ENCODE data around the gene SRRM1.
A peak's percentile ranks its signal among the peaks of the same experiment; 100 is the strongest.
"Not testable (repeated sequence)": the region's sequence is repeated elsewhere in the genome, so short reads cannot be mapped to it uniquely, and the experiment has no call there.

The SRRM1 gene

DNA sequence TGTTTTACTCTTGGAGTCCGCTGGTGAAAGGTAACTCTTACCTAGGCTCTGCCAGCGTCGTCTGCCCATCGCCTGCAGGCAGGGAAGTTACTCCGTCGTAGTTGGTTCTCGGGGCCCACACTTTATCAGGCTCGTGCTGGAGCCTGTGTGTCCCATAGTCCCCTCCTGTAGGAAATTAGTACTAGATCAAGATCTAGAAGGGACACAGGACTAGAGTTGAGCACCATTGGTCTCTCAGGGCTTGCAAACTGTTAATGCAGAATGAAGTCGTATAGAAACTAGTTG, 940 bp downstream of the SRRM1 start:
- DNase-seq (ENCODE audit: low read depth in 2 of 2) = no peak

GRCh38 chr1:24648919-24649318, 5.8 kb downstream of the SRRM1 start:
- no peak for DNase-seq (ENCODE audit: low read depth in 2 of 2)

DNA sequence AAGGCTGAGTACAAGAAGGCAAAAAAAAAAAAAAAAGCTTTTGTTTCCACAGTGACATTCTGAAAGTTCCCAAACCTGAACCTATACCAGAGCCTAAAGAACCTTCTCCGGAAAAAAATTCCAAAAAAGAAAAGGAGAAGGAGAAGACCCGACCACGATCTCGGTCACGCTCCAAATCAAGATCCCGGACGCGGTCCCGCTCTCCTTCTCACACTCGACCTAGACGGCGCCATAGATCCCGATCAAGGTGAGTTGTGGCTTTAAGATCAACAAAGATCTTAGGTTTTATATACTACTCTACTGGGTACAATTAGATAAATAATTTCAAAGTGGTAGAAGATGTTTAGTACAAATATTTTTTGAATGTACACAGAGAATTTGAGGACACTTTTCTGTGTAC, 9.3 kb downstream of the SRRM1 start:
- DNase-seq (ENCODE audit: low read depth in 2 of 2) = no peak

DNA sequence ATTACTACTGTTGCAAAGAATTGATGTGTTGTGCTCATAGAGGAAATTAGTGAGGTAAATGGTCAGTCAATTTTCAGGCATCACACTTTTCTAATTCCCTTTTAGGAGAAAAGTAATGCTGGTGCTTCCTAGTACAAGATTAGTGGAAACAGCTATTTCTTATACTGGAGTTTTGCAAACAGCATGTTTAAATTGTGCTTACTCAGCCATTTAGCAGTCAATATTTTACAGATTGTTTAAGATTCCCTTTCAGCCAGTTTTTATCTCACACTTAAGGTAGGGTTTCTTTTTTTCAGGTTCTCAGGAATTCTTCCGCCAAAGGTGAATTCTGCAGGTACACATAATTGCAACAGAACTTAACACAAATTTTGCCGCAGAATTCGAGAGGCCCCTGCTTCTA, 10.9 kb downstream of the SRRM1 start:
- no peak for DNase-seq (ENCODE audit: low read depth in 2 of 2)

- DNase-seq (ENCODE audit: low read depth in 2 of 2) = no peak
Measured at GRCh38 chr1:24656046-24656445, 12.9 kb downstream of the SRRM1 start.

GRCh38 chr1:24657781-24658180, 14.7 kb downstream of the SRRM1 start:
- DNase-seq (ENCODE audit: low read depth in 2 of 2) = no peak

DNA sequence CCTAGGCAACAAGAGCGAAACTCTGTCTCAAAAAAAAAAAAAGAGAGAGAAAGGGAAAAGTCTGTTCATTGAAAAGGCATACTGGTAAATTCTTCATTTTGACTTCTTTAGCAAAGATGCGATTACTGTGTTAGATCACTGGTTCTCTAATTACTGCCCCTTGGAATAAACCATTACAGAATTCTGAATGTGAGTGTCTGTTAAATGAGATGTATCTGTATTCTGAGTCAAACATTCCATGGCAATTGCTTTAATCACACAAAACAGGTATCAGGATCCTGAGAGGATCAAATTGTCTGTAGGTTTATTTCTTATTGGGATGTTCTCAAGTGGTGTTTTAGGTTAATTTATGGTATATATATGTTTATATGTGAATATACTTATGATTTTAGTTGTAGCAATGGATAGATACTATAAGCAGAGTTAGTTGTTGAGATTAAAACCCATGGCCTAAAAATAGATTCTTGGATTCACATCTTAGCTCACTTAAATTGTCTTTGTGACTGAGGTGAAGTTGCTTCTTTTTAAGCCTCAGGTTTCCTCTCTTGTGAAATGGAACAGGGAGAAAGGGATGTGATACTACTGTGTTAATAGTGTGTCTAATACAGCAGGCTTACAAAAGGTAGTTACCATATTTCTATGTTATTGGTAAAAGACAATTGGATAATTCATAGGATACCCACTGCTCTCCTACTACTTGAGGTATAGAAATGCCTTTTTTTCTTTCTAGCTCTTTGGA, 16.2 kb downstream of the SRRM1 start:
- no peak for DNase-seq (ENCODE audit: low read depth in 2 of 2)

DNA sequence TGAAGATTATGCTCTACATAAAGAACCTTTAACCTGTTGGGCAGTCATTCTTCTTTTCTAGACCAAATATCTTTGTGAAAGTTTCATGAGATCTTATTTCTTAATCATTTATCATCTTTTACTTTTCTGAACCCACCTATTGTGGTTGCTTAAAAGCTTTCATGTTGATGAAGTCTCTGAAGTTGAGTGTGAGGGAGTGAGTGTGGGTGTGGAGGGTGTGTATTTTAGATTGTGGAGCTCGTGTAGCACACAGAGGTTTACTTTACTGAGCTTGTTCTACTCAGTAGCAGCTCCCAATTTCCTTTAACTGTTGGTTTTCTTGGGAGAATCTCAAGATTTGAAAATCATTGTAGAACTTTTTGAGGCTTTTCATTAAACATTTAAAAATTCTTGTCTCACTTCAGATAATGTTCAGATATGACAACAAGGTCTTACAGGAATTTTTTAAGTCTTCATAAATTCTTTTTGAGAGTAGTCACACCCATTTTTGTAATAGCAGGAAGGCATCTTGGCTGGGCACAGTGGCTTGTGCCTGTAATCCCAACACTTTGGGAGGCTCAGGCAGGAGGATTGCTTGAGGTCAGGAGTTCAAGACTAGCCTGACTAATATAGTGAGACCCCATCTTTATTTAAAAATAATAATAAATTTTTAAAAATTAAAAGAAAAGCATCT, 17.0 kb downstream of the SRRM1 start:
- DNase-seq (ENCODE audit: low read depth in 2 of 2) = no peak

GRCh38 chr1:24664507-24665033, 21.5 kb downstream of the SRRM1 start:
- no peak for DNase-seq (ENCODE audit: low read depth in 2 of 2)

DNA sequence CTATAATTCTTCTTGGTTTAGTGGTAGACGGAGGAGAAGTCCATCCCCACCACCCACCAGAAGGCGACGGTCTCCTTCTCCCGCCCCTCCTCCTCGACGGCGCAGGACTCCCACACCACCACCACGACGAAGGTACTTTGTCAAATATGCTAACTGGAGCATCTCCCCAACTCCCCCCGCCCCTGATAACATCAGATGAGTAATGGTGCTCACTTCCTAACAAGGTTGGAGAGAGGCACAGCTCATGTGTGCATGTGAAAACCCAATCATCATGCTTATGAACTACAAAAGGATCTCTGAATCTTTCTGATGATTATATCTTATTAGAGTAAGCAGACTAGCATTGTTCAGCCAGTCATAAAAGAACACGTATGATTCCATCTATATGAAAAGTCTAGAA, 23.7 kb downstream of the SRRM1 start:
- no peak for DNase-seq (ENCODE audit: low read depth in 2 of 2)

GRCh38 chr1:24671372-24671771, 28.3 kb downstream of the SRRM1 start:
- DNase-seq (ENCODE audit: low read depth in 2 of 2) = not testable (repeated sequence)

- not testable (repeated sequence) for DNase-seq (ENCODE audit: low read depth in 2 of 2)
Measured at GRCh38 chr1:24672686-24673085, 29.6 kb downstream of the SRRM1 start.

DNA sequence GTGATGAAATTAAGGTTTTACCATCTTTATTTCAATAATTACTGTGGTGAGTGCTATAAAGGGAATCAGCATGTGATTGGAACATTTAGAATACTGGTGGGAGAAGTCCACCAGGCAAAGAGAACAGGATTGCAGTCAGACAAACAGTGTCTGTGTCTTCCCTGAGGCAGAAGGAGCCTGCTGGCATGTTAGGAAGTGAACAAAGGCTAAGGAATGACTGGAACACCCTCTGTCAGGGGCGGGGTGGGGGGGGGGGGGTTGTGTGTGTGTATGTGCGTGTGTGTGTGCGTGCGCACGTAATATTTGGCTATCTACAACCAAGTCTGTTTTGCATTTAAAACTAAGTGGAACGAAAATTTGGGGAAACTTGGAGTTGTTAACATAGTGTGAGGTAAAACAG, 30.2 kb downstream of the SRRM1 start:
- DNase-seq (ENCODE audit: low read depth in 2 of 2) = no peak

DNA sequence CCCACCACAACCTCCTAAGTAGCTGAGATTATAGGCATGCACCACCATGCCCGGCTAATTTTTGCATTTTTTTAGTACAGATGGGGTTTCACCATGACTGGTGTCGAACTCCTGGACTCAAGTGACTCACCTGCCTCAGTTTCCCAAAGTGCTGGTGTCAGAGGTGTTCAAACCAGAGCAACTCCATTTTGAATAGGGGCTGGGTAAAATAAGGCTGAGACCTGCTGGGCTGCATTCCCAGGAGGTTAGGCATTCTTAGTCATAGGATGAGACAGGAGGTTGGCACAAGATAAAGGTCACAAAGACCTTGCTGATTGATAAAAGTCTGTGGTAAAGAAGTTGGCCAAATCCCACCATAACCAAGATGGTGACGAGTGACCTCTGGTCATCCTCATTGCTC, 35.3 kb downstream of the SRRM1 start:
- DNase-seq (ENCODE audit: low read depth in 2 of 2) = not testable (repeated sequence)

GRCh38 chr1:24679725-24680124, 36.6 kb downstream of the SRRM1 start:
- no peak for DNase-seq (ENCODE audit: low read depth in 2 of 2)

DNA sequence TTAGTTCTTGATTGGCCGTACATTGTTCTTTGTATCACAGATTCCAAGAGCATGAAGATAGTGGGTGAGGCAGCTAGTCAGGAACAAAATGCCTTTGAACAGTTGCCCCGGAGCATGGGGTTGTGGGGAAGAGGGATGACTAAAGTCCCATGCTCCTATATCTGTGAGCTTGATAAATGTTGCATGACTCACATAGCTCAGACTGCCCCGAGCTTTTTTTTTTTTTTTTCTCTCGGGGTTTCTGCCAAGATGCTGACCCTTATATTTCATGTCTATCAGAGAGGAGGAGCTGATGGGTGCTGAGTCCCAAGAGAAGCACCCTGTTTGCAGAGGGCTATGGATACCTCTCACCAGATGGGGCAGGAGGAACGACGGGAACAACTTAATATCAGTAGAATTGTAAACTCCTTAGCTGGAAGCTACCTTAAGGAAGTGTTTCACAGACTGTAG, 40.6 kb downstream of the SRRM1 start:
- DNase-seq (ENCODE audit: low read depth in 2 of 2) = no peak

GRCh38 chr1:24688033-24688432, 44.9 kb downstream of the SRRM1 start:
- DNase-seq (ENCODE audit: low read depth in 2 of 2) = no peak

DNA sequence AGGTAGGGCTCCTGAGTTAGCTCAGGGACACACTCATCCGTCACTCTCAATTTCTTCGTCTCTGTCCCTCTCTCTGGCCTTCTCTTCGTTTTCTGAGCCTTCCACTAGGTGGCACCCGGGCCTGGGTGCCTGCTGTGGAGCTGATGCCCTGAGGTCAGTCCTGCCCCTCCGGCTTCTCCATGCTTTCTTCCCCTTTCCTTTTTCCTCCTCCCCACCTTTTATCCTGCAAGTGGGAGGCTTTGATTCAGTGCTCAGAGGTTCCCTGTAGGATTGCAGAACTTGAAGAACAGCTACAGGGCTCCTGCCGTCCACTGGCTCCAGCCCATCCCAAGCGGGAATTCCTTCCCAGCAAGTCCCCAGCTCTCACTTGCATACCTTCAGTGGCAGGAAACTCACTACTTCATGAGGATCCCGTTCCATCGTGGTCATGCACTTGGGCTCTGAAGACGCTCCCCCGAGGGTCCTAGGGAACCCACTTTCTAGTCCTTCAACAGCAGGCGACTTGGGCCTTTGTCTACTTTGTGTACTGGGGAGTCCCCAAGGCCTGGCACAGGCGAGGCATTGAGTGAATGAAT, 45.6 kb downstream of the SRRM1 start:
- peak; percentile 4 to 34 for DNase-seq (ENCODE audit: low read depth in 2 of 2)

GRCh38 chr1:24691051-24691450, 47.9 kb downstream of the SRRM1 start:
- DNase-seq (ENCODE audit: low read depth in 2 of 2) = no peak

DNA sequence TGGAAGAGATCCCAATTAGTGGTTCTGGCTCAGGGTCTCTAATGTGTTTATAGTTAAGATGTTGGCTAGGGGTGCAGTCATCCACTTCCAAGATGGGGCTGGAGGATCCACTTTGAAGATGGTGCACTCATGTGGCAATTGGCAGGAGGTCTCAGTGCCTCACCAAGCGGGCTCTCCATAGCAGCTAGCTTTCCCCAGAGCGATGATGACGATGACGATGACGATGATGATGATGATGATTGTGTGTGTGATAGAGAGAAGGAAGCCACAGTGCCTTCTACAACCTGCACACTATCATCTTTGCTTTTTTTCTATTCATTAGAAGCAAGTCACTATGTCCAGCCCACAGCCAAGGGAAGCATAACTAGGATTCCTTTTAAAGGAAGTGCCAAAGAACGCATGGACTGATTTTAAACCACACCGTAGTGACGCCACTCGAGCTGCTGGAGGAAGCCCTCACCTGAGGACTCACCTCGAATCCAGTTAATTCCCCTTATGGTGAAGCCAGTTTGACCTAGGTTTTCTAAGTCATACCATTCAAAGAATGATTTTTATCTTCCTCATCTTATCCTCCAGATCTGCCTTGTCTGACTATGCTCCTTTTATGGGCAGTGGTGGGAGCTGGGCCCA, 49.4 kb downstream of the SRRM1 start:
- no peak for DNase-seq (ENCODE audit: low read depth in 2 of 2)

DNA sequence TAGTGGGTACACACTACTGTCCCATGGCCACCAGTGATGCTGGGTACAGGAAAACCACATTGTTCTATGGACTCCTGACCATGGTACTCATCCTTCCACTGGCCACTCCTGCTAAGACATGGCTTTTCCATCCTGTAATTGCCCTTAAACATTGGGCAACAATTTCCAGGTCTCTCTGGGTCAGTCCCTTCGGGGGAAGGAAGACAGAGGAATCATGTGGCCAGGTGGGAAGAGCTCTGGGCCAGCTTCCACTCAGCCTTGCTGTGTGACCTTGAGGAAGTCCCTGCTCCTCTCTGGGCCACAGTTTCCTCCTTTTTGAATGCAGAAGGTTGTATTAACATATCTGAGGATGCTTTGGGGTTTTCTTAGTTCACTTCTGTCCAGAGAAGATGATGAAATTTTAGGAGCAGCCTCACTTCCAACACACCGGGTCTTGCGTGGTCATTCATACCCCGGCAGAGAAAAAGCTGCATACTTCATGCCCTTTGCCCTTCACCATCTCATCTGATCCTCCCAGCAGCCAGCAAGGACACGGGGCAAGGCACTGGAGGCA, 50.8 kb downstream of the SRRM1 start:
- DNase-seq (ENCODE audit: low read depth in 2 of 2) = no peak

DNA sequence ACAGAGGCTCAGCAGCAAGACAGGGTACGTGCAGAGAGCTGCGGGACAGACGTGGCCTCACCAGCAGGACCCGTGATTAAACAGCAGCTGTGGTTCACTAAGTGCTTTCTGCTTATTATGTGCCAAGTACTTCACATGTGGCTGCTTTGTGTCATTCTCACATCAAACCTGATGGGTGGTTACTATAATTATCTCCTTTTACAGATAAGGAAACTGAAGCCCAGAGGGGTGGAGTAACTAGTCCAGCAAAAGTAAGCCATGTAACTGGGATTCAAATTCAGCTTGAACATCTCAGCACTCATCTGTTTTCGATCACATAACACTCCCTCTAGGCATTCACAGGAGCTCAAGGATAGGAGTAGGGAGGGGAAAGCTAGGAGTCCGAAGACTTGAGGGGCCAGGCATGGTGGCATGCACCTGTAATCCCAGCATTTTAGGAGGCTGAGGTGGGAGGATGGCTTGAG, 51.3 kb downstream of the SRRM1 start:
- DNase-seq (ENCODE audit: low read depth in 2 of 2) = no peak
